ENCODE measurements around the gene ZBTB8OS. TPM values are rescaled to one million over a fixed set of nuclear protein-coding genes. Genes with fewer than 3 reads are reported as not detected.
"Not testable (repeated sequence)": the region's sequence is repeated elsewhere in the genome, so short reads cannot be mapped to it uniquely, and the experiment has no call there.

ZBTB8OS gene
- total RNA-seq, 2 donors from 2014 or later: 12.5 to 22.7 TPM

GRCh38 chr1:32681509-32681908 is 31.2 kb upstream of the ZBTB8OS start:
- TF ChIP-seq CTCF (IDR thresholded peaks at IDR 0.05) (no peak), POLR2A (IDR thresholded peaks at IDR 0.05) (no peak)
- WGBS, 2 donors: 26 to 56% methylated on average over 2 of the region's 2 CpGs
- ATAC-seq: no peak
- Histone ChIP-seq H3K9me3 (no peaks in the 10 kb centered on the region), H3K36me3 (replicated peaks in 1 of 2; ENCODE audit: insufficient read depth in 1 of 2, low read depth in 2 of 2) (peaks cover 0 to 24% of the 10 kb centered on the region in 2 donors), H3K4me1 (peaks cover 18% of the 10 kb centered on the region), H3K27ac (peak overlapping the region in 1 of 4 donors; percentile 26), H3K27me3 (no peaks in the 10 kb centered on the region), H3K4me3 (no peak overlapping the region)
- intact Hi-C loops (cut with DNase I): no loop called here
- DNase-seq: no peak

GRCh38 chr1:32680642-32681041 is 30.3 kb upstream of the ZBTB8OS start:
- H3K36me3 ChIP-seq (replicated peaks in 1 of 2; ENCODE audit: insufficient read depth in 1 of 2, low read depth in 2 of 2): peaks cover 0 to 21% of the 10 kb centered on the region in 2 donors
- no peak overlapping the region for H3K27ac ChIP-seq
- no peak overlapping the region for H3K4me3 ChIP-seq
- intact Hi-C loops (cut with DNase I): no loop called here
- H3K4me1 ChIP-seq: peaks cover 18% of the 10 kb centered on the region
- DNase-seq (no peak), ATAC-seq (no peak)
- 47 to 67% methylated on average over 1 of the region's 1 CpG for WGBS, 2 donors
- H3K9me3 ChIP-seq: no peaks in the 10 kb centered on the region
- H3K27me3 ChIP-seq: no peaks in the 10 kb centered on the region
- no peak for TF ChIP-seq CTCF (IDR thresholded peaks at IDR 0.05)
- no peak for TF ChIP-seq POLR2A (IDR thresholded peaks at IDR 0.05)

- 82 to 89% methylated on average over 4 of the region's 4 CpGs for WGBS, 2 donors
- H3K4me3 ChIP-seq; ATAC-seq; DNase-seq; H3K27me3 ChIP-seq; intact Hi-C loops (cut with DNase I); H3K9me3 ChIP-seq; H3K27ac ChIP-seq: not testable (repeated sequence)
- peaks cover 18% of the 10 kb centered on the region for H3K4me1 ChIP-seq
- H3K36me3 ChIP-seq (replicated peaks in 1 of 2; ENCODE audit: insufficient read depth in 1 of 2, low read depth in 2 of 2): peaks cover 0 to 20% of the 10 kb centered on the region in 2 donors
Observed at GRCh38 chr1:32679993-32680392, 29.6 kb upstream of the ZBTB8OS start.

GRCh38 chr1:32676945-32677344 is 26.6 kb upstream of the ZBTB8OS start:
- no peaks in the 10 kb centered on the region for H3K27me3 ChIP-seq
- H3K9me3 ChIP-seq: no peaks in the 10 kb centered on the region
- peaks cover 15% of the 10 kb centered on the region for H3K4me1 ChIP-seq
- DNase-seq: no peak
- intact Hi-C loops (cut with DNase I): no loop called here
- H3K4me3 ChIP-seq: no peak overlapping the region
- peaks cover 5 to 41% of the 10 kb centered on the region in 2 donors for H3K36me3 ChIP-seq (replicated peaks in 1 of 2; ENCODE audit: insufficient read depth in 1 of 2, low read depth in 2 of 2)
- ATAC-seq: no peak
- H3K27ac ChIP-seq: no peak overlapping the region
- WGBS, 2 donors: 10 to 19% methylated on average over 2 to 3 of the region's 3 CpGs
- TF ChIP-seq CTCF (IDR thresholded peaks at IDR 0.05) (no peak), POLR2A (IDR thresholded peaks at IDR 0.05) (no peak)

GRCh38 chr1:32668716-32669115 is 18.4 kb upstream of the ZBTB8OS start:
- DNase-seq; H3K9me3 ChIP-seq; H3K4me3 ChIP-seq; ATAC-seq; H3K4me1 ChIP-seq; H3K27me3 ChIP-seq; intact Hi-C loops (cut with DNase I); H3K27ac ChIP-seq: not testable (repeated sequence)
- 93 to 96% methylated on average over 5 of the region's 5 CpGs for WGBS, 2 donors
- peaks cover 14 to 57% of the 10 kb centered on the region in 2 donors for H3K36me3 ChIP-seq (replicated peaks in 1 of 2; ENCODE audit: insufficient read depth in 1 of 2, low read depth in 2 of 2)

- no peaks in the 10 kb centered on the region for H3K27me3 ChIP-seq
- no peak overlapping the region for H3K27ac ChIP-seq
- H3K4me3 ChIP-seq: no peak overlapping the region
- H3K9me3 ChIP-seq: no peaks in the 10 kb centered on the region
- DNase-seq (no peak), ATAC-seq (no peak)
- WGBS, 2 donors: 78 to 81% methylated on average over 12 of the region's 12 CpGs
- peaks cover 9 to 50% of the 10 kb centered on the region in 2 donors for H3K36me3 ChIP-seq (replicated peaks in 1 of 2; ENCODE audit: insufficient read depth in 1 of 2, low read depth in 2 of 2)
- intact Hi-C loops (cut with DNase I): no loop called here
- peaks cover 3% of the 10 kb centered on the region for H3K4me1 ChIP-seq
- TF ChIP-seq POLR2A (IDR thresholded peaks at IDR 0.05): no peak
- no peak for TF ChIP-seq CTCF (IDR thresholded peaks at IDR 0.05)
Observed at GRCh38 chr1:32666901-32667566, 16.7 kb upstream of the ZBTB8OS start.

Measured in body of pancreas (tissue), 4 donors.